Activated naive CD8-positive, alpha-beta T cell treated with anti-CD3 and anti-CD28 coated beads, Interleukin-2, amount 10 ng/mL, durations not matched to agents 7 days and 5 days (primary cell): ENCODE measurements around the gene PRKCQ. TPM values are rescaled to one million over a fixed set of nuclear protein-coding genes. Genes with fewer than 3 reads are reported as not detected.
A peak's percentile ranks its signal among the peaks of the same experiment; 100 is the strongest.
"Not testable (repeated sequence)": the region's sequence is repeated elsewhere in the genome, so short reads cannot be mapped to it uniquely, and the experiment has no call there.

ENCODE experiments used
- ATAC-seq: fragments of 150-1000 bp; cut with Tn5 transposase; one replicate; pipeline ENCODE4 v1.10.0; 2021; ENCODE audit warnings: low read depth, moderate library complexity
- POLR2A ChIA-PET: fragments of 350-600 bp; sonication (Branson Sonifier 250); formaldehyde crosslinking; loops from one replicate; lab custom pipeline; 2021; ENCODE audit warnings: antibody characterized with exemption; lab: Charles Lee
- DNase-seq: peaks from one replicate; pipeline ENCODE4 v3.0.0; 2021
- H3K27ac Mint-ChIP-seq: one replicate; pipeline ENCODE4 v1.8.0; 2022; ENCODE audit warnings: mild to moderate bottlenecking, mixed read lengths
- H3K27me3 Mint-ChIP-seq: one replicate; pipeline ENCODE4 v1.8.0; 2022; ENCODE audit warnings: mild to moderate bottlenecking, moderate library complexity, mixed read lengths
- H3K36me3 Mint-ChIP-seq: one replicate; pipeline ENCODE4 v1.8.0; 2021; ENCODE audit warnings: mild to moderate bottlenecking, mixed read lengths
- H3K4me1 Mint-ChIP-seq: one replicate; pipeline ENCODE4 v1.8.0; 2021; ENCODE audit warnings: mixed read lengths
- H3K4me3 Mint-ChIP-seq: one replicate; pipeline ENCODE4 v1.8.0; 2022; ENCODE audit warnings: mild to moderate bottlenecking, moderate library complexity, mixed read lengths
- H3K9me3 Mint-ChIP-seq: one replicate; pipeline ENCODE4 v1.8.0; 2021; ENCODE audit warnings: mixed read lengths
- total RNA-seq, 2 experiments: library from RNA; stranded (reverse); gene quantifications; one replicate each; pipeline ENCODE4 v1.2.3, GENCODE V29; 2021

Gene PRKCQ
- total RNA-seq, 2 experiments from 2014 or later: 61.2 to 61.8 TPM

GRCh38 chr10:6491841-6492609, 88.1 kb downstream of the PRKCQ start:
- POLR2A ChIA-PET: interaction anchor here (0.7 kb wide), 1 partner anchor 39 kb away, joined by 3 read pairs; no protein-coding TSS in a partner anchor
- H3K27me3 Mint-ChIP-seq: no peaks in the 10 kb centered on the region
- peak overlapping the region; percentile 81 for H3K4me3 Mint-ChIP-seq
- H3K4me1 Mint-ChIP-seq: peaks cover 28% of the 10 kb centered on the region
- no peaks in the 10 kb centered on the region for H3K9me3 Mint-ChIP-seq
- peak overlapping the region; percentile 95 for H3K27ac Mint-ChIP-seq
- no peak for DNase-seq
- peak; percentile 41 for ATAC-seq
- peaks cover 46% of the 10 kb centered on the region for H3K36me3 Mint-ChIP-seq

- Mint-ChIP-seq H3K4me3 (no peak overlapping the region), H3K27ac (peak overlapping the region; percentile 95), H3K4me1 (peaks cover 36% of the 10 kb centered on the region), H3K9me3 (no peaks in the 10 kb centered on the region), H3K27me3 (no peaks in the 10 kb centered on the region), H3K36me3 (peaks cover 60% of the 10 kb centered on the region)
- POLR2A ChIA-PET: no interaction called here
- DNase-seq (no peak), ATAC-seq (no peak)
Observed at GRCh38 chr10:6490614-6491013, 89.5 kb downstream of the PRKCQ start.

- Mint-ChIP-seq H3K36me3 (peaks cover 85% of the 10 kb centered on the region), H3K4me1 (peaks cover 58% of the 10 kb centered on the region), H3K27me3 (no peaks in the 10 kb centered on the region), H3K9me3 (no peaks in the 10 kb centered on the region), H3K4me3 (no peak overlapping the region), H3K27ac (no peak overlapping the region)
- ATAC-seq (no peak), DNase-seq (no peak)
- POLR2A ChIA-PET: interaction anchor here (0.6 to 0.9 kb wide), 2 partner anchors 42 to 98 kb away, joined by 3 to 4 read pairs; no protein-coding TSS in a partner anchor
Observed at GRCh38 chr10:6487920-6488319, 92.2 kb downstream of the PRKCQ start.

DNA sequence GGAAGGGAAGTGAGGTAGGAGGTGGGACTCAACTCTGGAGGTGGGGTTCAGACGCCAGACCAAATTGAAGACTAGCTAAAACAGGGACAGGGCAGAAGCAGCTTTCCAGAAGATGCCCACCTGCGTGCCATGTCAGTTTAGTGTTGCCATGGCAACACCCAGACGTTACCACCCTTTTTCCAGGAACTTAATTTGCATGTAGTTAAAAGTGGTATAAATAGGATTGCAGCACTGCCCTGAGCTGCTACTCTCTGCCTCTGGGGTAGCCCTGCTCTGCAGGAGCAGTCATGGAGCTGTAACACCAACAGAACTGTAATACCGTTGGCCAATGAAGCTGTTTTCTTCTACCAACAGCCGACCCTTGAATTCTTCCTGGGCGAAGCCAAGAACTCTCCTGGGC, 93.8 kb downstream of the PRKCQ start:
- no peaks in the 10 kb centered on the region for H3K9me3 Mint-ChIP-seq
- H3K27me3 Mint-ChIP-seq: no peaks in the 10 kb centered on the region
- no peak overlapping the region for H3K4me3 Mint-ChIP-seq
- ATAC-seq: no peak
- H3K36me3 Mint-ChIP-seq: peaks cover 86% of the 10 kb centered on the region
- no peak overlapping the region for H3K27ac Mint-ChIP-seq
- no peak for DNase-seq
- POLR2A ChIA-PET: interaction anchor here (0.5 to 0.9 kb wide), 3 partner anchors 13 to 57 kb away, joined by 3 read pairs; no protein-coding TSS in a partner anchor
- peaks cover 54% of the 10 kb centered on the region for H3K4me1 Mint-ChIP-seq

DNA sequence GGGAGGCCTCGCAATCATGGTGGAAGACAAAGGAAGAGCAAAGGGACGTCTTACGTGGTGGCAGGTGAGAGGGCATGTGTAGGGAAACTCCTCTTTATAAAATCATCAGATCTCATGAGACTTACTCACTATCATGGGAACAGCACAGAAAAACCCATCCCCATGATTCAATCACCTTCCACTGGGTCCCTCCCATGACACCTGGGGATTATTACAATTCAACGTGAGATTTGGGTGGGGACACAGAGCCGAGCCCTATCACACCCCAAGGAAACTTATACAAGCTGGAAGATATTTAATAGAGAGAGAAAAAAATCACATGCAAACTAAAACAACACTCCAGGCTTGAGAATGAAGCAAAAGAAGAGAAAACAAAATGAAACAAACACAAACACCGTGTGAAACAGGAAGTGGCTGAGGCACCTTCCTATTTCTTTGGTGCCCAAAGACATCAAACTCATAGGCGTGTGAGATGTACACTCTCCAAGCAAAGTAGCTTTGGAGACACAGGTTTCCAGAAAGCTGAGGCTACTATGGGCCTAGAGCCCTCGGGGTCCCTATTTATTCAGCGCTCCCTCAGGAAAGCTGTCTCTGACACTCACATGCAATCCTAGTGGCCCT, 97.2 kb downstream of the PRKCQ start:
- H3K36me3 Mint-ChIP-seq: peaks cover 79% of the 10 kb centered on the region
- DNase-seq (no peak), ATAC-seq (peak; percentile 47)
- H3K4me1 Mint-ChIP-seq: peaks cover 55% of the 10 kb centered on the region
- peak overlapping the region; percentile 60 for H3K4me3 Mint-ChIP-seq
- peak overlapping the region; percentile 79 for H3K27ac Mint-ChIP-seq
- no peaks in the 10 kb centered on the region for H3K9me3 Mint-ChIP-seq
- H3K27me3 Mint-ChIP-seq: no peaks in the 10 kb centered on the region
- POLR2A ChIA-PET: interaction anchor here (1.1 to 1.9 kb wide), 2 partner anchors 9 to 47 kb away, joined by 3 to 10 read pairs; no protein-coding TSS in a partner anchor

- Mint-ChIP-seq H3K27ac (peak overlapping the region; percentile 10), H3K27me3 (no peaks in the 10 kb centered on the region), H3K36me3 (peaks cover 69% of the 10 kb centered on the region), H3K4me1 (peaks cover 58% of the 10 kb centered on the region), H3K4me3 (no peak overlapping the region), H3K9me3 (no peaks in the 10 kb centered on the region)
- no peak for DNase-seq
- POLR2A ChIA-PET: interaction anchor here (0.6 kb wide), 1 partner anchor 11 kb away, joined by 3 read pairs; no protein-coding TSS in a partner anchor
- ATAC-seq: no peak
Observed at GRCh38 chr10:6478722-6479121, 101.4 kb downstream of the PRKCQ start.

DNA sequence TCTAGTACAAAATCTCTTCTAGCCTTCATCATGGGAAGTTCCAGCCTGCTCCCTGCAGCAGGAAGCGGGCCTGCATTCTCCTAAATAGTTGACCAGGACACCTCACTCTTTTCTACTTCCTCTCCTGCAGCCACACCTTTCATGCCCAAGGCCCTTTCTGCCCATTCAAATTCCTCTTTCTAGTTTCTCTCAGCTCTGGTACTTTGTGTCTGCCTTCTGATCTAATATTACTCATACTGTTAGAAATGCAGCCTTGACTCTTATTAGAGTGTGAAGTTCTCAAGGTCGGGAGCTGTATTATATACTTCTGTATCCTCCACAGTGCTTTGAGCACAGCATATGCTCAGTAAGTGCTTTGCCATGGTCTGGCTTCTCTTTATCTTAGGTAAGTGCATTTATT, 103.1 kb downstream of the PRKCQ start:
- H3K27me3 Mint-ChIP-seq: no peaks in the 10 kb centered on the region
- peaks cover 55% of the 10 kb centered on the region for H3K36me3 Mint-ChIP-seq
- no peaks in the 10 kb centered on the region for H3K9me3 Mint-ChIP-seq
- no peak for DNase-seq
- H3K4me1 Mint-ChIP-seq: peaks cover 57% of the 10 kb centered on the region
- ATAC-seq: no peak
- no peak overlapping the region for H3K4me3 Mint-ChIP-seq
- POLR2A ChIA-PET: no interaction called here
- peak overlapping the region; percentile 35 for H3K27ac Mint-ChIP-seq

- no peak for ATAC-seq
- Mint-ChIP-seq H3K9me3 (no peaks in the 10 kb centered on the region), H3K4me3 (peak overlapping the region; percentile 23), H3K4me1 (peaks cover 65% of the 10 kb centered on the region), H3K36me3 (peaks cover 62% of the 10 kb centered on the region), H3K27me3 (no peaks in the 10 kb centered on the region), H3K27ac (peak overlapping the region; percentile 92)
- POLR2A ChIA-PET: interaction anchor here (1.5 to 3.0 kb wide), 3 partner anchors 68 to 109 kb away, joined by 6 to 31 read pairs (median 7); partner anchors contain the start of gene PRKCQ
- DNase-seq: no peak
Observed at GRCh38 chr10:6474871-6475270, 105.2 kb downstream of the PRKCQ start.

DNA sequence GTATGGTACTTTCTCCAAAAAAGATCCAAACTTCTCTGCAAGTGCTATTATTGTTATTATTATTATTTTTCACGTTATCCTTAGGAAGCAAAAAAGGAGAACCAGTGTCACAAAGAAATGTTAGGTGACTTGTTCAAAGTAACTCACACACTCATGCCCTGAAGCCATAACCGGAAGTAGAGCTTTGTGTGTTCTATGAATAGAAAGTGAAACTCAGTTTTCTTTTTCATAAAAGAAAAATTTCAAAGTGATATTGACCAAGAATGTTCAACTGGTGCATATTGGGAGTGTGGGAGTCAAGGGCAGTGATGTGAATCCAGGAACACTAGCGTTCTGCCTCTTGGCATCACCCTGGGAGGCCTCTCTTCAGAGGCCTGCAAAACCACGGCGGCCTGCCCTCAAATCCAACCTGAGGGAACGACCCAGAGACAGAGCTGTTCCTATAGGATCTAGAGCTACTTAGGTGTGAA, 106.1 kb downstream of the PRKCQ start:
- DNase-seq (peak; percentile 60), ATAC-seq (peak; percentile 76)
- Mint-ChIP-seq H3K27me3 (no peaks in the 10 kb centered on the region), H3K4me1 (peaks cover 65% of the 10 kb centered on the region), H3K4me3 (peak overlapping the region; percentile 82), H3K9me3 (no peaks in the 10 kb centered on the region), H3K27ac (peak overlapping the region; percentile 92), H3K36me3 (peaks cover 66% of the 10 kb centered on the region)
- POLR2A ChIA-PET: interaction anchor here (1.0 to 3.0 kb wide), 9 partner anchors 8 to 133 kb away, joined by 4 to 31 read pairs (median 7); partner anchors contain the start of gene PRKCQ

GRCh38 chr10:6473430-6473829, 106.6 kb downstream of the PRKCQ start:
- Mint-ChIP-seq H3K27ac (peak overlapping the region; percentile 86), H3K4me3 (peak overlapping the region; percentile 68), H3K4me1 (peaks cover 62% of the 10 kb centered on the region), H3K9me3 (no peaks in the 10 kb centered on the region), H3K27me3 (no peaks in the 10 kb centered on the region), H3K36me3 (peaks cover 63% of the 10 kb centered on the region)
- no peak for DNase-seq
- peak; percentile 79 for ATAC-seq
- POLR2A ChIA-PET: interaction anchor here (0.6 to 3.0 kb wide), 11 partner anchors 8 to 411 kb away, joined by 3 to 31 read pairs (median 6); partner anchors contain the start of gene PRKCQ

DNA sequence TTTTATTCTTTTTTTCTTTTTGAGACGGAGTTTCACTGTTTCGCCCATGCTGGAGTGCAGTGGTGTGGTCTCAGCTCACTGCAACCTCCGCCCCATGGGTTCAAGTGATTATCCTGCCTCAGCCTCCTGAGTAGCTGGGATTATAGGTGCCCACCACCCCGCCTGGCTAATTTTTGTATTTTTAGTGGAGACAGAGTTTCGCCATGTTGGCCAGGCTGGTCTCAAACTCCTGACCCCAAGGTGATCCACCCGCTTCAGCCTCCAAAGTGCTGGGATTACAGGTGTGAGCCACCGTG, 107.4 kb downstream of the PRKCQ start:
- Mint-ChIP-seq H3K27ac (peak overlapping the region; percentile 86), H3K4me3 (peak overlapping the region; percentile 68), H3K36me3 (peaks cover 63% of the 10 kb centered on the region), H3K4me1 (peaks cover 59% of the 10 kb centered on the region)
- POLR2A ChIA-PET: interaction anchor here (1.0 to 3.0 kb wide), 5 partner anchors 14 to 135 kb away, joined by 3 to 31 read pairs (median 6); partner anchors contain the start of gene PRKCQ
- H3K27me3 Mint-ChIP-seq, DNase-seq, H3K9me3 Mint-ChIP-seq, ATAC-seq: not testable (repeated sequence)

- no peaks in the 10 kb centered on the region for H3K9me3 Mint-ChIP-seq
- no peak for ATAC-seq
- H3K36me3 Mint-ChIP-seq: peaks cover 65% of the 10 kb centered on the region
- no peak for DNase-seq
- H3K4me1 Mint-ChIP-seq: peaks cover 57% of the 10 kb centered on the region
- H3K27me3 Mint-ChIP-seq: no peaks in the 10 kb centered on the region
- POLR2A ChIA-PET: no interaction called here
- H3K4me3 Mint-ChIP-seq: no peak overlapping the region
- H3K27ac Mint-ChIP-seq: peak overlapping the region; percentile 39
Observed at GRCh38 chr10:6470894-6471618, 109.0 kb downstream of the PRKCQ start.

DNA sequence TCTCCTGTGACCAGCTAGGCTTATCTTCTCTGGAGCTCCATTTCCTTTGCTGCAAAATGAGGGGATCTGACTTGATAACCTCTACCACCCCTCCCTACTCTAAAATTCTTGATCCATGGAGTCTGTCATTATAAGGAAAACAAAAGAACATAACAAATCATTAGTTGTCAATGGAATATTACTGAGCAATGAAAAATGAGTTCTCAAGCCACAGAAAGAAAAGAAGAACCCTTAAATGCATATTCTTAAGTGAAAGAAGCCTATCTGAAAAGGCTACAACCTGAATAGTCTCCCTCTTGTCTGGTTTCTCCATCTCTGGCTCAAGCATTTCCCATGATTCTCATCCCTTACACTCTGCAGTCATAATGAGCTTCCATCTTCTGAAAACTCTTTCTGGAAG, 110.4 kb downstream of the PRKCQ start:
- no peak for DNase-seq
- Mint-ChIP-seq H3K27me3 (no peaks in the 10 kb centered on the region), H3K27ac (no peak overlapping the region), H3K36me3 (peaks cover 67% of the 10 kb centered on the region), H3K4me3 (no peak overlapping the region), H3K9me3 (no peaks in the 10 kb centered on the region), H3K4me1 (peaks cover 49% of the 10 kb centered on the region)
- POLR2A ChIA-PET: interaction anchor here (0.5 kb wide), 1 partner anchor 12 kb away, joined by 4 read pairs; no protein-coding TSS in a partner anchor
- ATAC-seq: no peak
